Loucy (cell line): ENCODE results near the gene SCCPDH.

Experiments used
- H2AFZ ChIP-seq: fragments of 200-600 bp; sonication (generic); 2 replicates; pipeline ENCODE4 v1.6.0; 2016; ENCODE audit warnings: antibody characterized with exemption, mild to moderate bottlenecking, low read length, moderate library complexity
- H3F3A ChIP-seq: fragments of 200-600 bp; 2 replicates; pipeline ENCODE4 v1.6.0; 2016; ENCODE audit warnings: antibody characterized with exemption, low read depth, mild to moderate bottlenecking
- H3K27me3 ChIP-seq: fragments of 200-600 bp; sonication (generic); 2 replicates; pipeline ENCODE4 v1.6.1; 2014; ENCODE audit warnings: low read length, mild to moderate bottlenecking; ENCODE audit not compliant: insufficient read depth, poor library complexity, severe bottlenecking
- H3K36me3 ChIP-seq: fragments of 200-600 bp; sonication (generic); 2 replicates; pipeline ENCODE4 v1.6.1; 2016; ENCODE audit warnings: low read length; ENCODE audit not compliant: insufficient read depth
- H3K4me1 ChIP-seq: fragments of 200-600 bp; sonication (generic); 2 replicates; pipeline ENCODE4 v1.5.1; 2014; ENCODE audit warnings: low read length, mild to moderate bottlenecking; ENCODE audit not compliant: insufficient read depth, poor library complexity, severe bottlenecking
- H3K4me2 ChIP-seq: fragments of 200-600 bp; sonication (generic); 2 replicates; pipeline ENCODE4 v1.6.0; 2014; ENCODE audit warnings: antibody characterized with exemption, low read length, low read depth, mild to moderate bottlenecking; ENCODE audit not compliant: poor library complexity, severe bottlenecking
- H3K4me3 ChIP-seq: fragments of 200-600 bp; sonication (generic); 2 replicates; pipeline ENCODE4 v1.5.1; 2014; ENCODE audit warnings: low read length, mild to moderate bottlenecking, mixed read lengths; ENCODE audit not compliant: poor library complexity, severe bottlenecking
- H3K79me2 ChIP-seq: fragments of 200-600 bp; sonication (generic); 2 replicates; pipeline ENCODE4 v1.6.1; 2014; ENCODE audit warnings: low read length; ENCODE audit not compliant: insufficient read depth
- H3K9ac ChIP-seq: fragments of 200-600 bp; sonication (generic); 2 replicates; pipeline ENCODE4 v1.6.0; 2014; ENCODE audit warnings: mild to moderate bottlenecking, low read depth, low read length, moderate library complexity; ENCODE audit not compliant: poor library complexity, severe bottlenecking
- H3K9me2 ChIP-seq: fragments of 200-600 bp; sonication (generic); replicated peaks from 2 replicates; pipeline ENCODE4 v1.6.1; 2016; ENCODE audit warnings: low read depth, low read length, mixed read lengths
- H3K9me3 ChIP-seq: fragments of 200-600 bp; sonication (generic); 2 replicates; pipeline ENCODE4 v1.6.1; 2014; ENCODE audit warnings: mild to moderate bottlenecking, antibody characterized with exemption, low read length, low read depth; ENCODE audit not compliant: insufficient read depth
- H4K20me1 ChIP-seq: fragments of 200-600 bp; sonication (generic); 2 replicates; pipeline ENCODE4 v1.6.0; 2014; ENCODE audit warnings: antibody characterized with exemption, low read length, mild to moderate bottlenecking; ENCODE audit not compliant: insufficient read depth, poor library complexity, severe bottlenecking
- EZH2phosphoT487 ChIP-seq: fragments of 200-600 bp; IDR thresholded peaks from 2 replicates; pipeline ENCODE4 v1.6.1; 2018; ENCODE audit warnings: antibody characterized with exemption, mild to moderate bottlenecking, moderate library complexity, borderline replicate concordance
- TF ChIP-seq, protein P1 (sequence below): fragments of 200-600 bp; sonication (generic); conservative IDR thresholded peaks from 2 replicates; pipeline ENCODE4 v1.5.1; 2014; ENCODE audit warnings: mild to moderate bottlenecking, antibody characterized with exemption, low read length

The SCCPDH gene

DNA sequence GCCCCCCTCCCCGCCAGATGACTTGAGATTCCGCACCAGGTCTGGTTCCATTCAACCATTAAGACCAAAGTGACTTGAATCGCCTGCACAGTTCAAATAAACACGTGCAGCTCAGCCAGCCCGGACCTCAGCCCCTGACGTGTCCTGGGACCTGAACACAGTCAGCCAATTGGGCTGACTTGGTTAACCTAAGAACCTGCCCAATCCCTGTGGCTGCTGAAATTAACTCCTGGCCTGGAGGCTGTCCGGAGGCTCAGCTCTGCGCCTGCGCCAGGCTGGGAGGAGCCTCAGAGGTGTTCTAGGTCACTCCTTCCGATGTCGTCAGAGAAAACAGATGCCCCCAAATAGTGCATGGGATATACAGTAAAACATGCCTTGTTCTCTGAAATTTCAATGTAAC, 73.4 kb downstream of the SCCPDH start:
- Histone ChIP-seq H3F3A (no peaks in the 10 kb centered on the region), H3K36me3 (no peaks in the 10 kb centered on the region), H3K9me3 (no peaks in the 10 kb centered on the region), H3K4me3 (no peak overlapping the region), H3K4me1 (peaks cover 5% of the 10 kb centered on the region), H3K79me2 (no peaks in the 10 kb centered on the region), H3K9me2 (no peaks in the 10 kb centered on the region), H3K4me2 (no peak overlapping the region), H2AFZ (no peak overlapping the region), H3K27me3 (no peaks in the 10 kb centered on the region), H3K9ac (no peak overlapping the region), H4K20me1 (no peaks in the 10 kb centered on the region)
- TF ChIP-seq, protein P1, sequence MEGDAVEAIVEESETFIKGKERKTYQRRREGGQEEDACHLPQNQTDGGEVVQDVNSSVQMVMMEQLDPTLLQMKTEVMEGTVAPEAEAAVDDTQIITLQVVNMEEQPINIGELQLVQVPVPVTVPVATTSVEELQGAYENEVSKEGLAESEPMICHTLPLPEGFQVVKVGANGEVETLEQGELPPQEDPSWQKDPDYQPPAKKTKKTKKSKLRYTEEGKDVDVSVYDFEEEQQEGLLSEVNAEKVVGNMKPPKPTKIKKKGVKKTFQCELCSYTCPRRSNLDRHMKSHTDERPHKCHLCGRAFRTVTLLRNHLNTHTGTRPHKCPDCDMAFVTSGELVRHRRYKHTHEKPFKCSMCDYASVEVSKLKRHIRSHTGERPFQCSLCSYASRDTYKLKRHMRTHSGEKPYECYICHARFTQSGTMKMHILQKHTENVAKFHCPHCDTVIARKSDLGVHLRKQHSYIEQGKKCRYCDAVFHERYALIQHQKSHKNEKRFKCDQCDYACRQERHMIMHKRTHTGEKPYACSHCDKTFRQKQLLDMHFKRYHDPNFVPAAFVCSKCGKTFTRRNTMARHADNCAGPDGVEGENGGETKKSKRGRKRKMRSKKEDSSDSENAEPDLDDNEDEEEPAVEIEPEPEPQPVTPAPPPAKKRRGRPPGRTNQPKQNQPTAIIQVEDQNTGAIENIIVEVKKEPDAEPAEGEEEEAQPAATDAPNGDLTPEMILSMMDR: no peak
- TF ChIP-seq EZH2phosphoT487: no peak

- no peaks in the 10 kb centered on the region for H3K27me3 ChIP-seq
- H3K4me3 ChIP-seq: no peak overlapping the region
- H2AFZ ChIP-seq: no peak overlapping the region
- H3K79me2 ChIP-seq: no peaks in the 10 kb centered on the region
- H3K9ac ChIP-seq: no peak overlapping the region
- no peaks in the 10 kb centered on the region for H3K36me3 ChIP-seq
- no peaks in the 10 kb centered on the region for H4K20me1 ChIP-seq
- TF ChIP-seq, protein P1: no peak
- no peak for TF ChIP-seq EZH2phosphoT487
- no peaks in the 10 kb centered on the region for H3K9me3 ChIP-seq
- H3F3A ChIP-seq: no peaks in the 10 kb centered on the region
- peaks cover 3% of the 10 kb centered on the region for H3K4me1 ChIP-seq
- no peaks in the 10 kb centered on the region for H3K9me2 ChIP-seq
- H3K4me2 ChIP-seq: no peak overlapping the region
Measured at GRCh38 chr1:246798107-246798506, 73.9 kb downstream of the SCCPDH start.

- Histone ChIP-seq H3K9ac (no peak overlapping the region), H3K9me3 (no peaks in the 10 kb centered on the region), H3F3A (no peaks in the 10 kb centered on the region), H3K27me3 (no peaks in the 10 kb centered on the region), H3K4me2 (no peak overlapping the region), H2AFZ (no peak overlapping the region), H3K4me3 (no peak overlapping the region), H4K20me1 (no peaks in the 10 kb centered on the region), H3K9me2 (no peaks in the 10 kb centered on the region), H3K79me2 (no peaks in the 10 kb centered on the region), H3K36me3 (no peaks in the 10 kb centered on the region), H3K4me1 (no peaks in the 10 kb centered on the region)
- no peak for TF ChIP-seq EZH2phosphoT487
- TF ChIP-seq, protein P1: no peak
Measured at GRCh38 chr1:246798606-246799496, 74.6 kb downstream of the SCCPDH start.
